SH-SY5Y (cell line): Measurements from ENCODE around the gene SVIL.

Experiments used
- GATA2 ChIP-seq: IDR thresholded peaks from 2 replicates; pipeline ENCODE4 v1.6.1; 2011; ENCODE audit warnings: mild to moderate bottlenecking, low read depth, low read length
- GATA3 ChIP-seq: IDR thresholded peaks from 2 replicates; pipeline ENCODE4 v1.6.1; 2011; ENCODE audit warnings: low read depth, mild to moderate bottlenecking, low read length, moderate library complexity

SVIL gene

DNA sequence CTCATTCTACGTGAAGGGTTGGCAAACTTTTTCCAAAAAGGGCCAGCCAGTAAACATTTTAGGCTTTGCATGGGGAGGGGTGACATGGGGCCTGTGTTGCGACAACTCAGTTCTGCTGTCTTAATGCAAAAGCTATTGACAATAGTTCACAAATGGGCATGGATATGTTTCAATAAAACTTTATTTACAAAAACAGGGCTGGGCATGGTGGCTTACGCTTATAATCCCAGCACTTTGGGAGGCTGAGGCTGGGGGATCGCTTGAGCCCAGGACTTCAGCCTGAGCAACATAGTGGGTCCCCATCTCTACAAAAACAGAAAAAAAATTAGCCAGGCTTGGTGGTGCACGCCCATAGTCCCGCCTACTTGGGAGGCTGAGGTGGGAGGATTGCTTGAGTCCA lies 141.1 kb downstream of the SVIL start:
- no peak for TF ChIP-seq GATA2
- TF ChIP-seq GATA3 = no peak

DNA sequence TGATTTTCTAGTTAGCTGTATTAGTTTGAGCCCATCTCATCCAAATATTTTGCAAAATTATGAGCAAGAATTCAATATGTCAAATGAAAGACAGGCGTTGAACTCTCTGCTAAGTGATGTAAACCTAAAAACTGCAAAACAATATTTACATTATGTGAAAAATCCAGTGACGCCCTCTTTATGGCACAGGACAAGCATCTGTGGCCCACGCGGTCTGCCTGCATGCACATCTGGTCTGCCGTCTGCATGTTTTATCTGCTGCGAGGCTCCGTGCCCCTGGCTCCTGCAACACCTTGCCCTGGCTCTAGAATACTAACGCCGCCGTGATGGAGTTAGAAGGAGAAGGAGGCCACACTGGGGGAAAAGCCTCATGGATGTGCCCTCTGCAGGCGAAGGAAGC lies 142.0 kb downstream of the SVIL start:
- TF ChIP-seq GATA2 (no peak), GATA3 (no peak)

DNA sequence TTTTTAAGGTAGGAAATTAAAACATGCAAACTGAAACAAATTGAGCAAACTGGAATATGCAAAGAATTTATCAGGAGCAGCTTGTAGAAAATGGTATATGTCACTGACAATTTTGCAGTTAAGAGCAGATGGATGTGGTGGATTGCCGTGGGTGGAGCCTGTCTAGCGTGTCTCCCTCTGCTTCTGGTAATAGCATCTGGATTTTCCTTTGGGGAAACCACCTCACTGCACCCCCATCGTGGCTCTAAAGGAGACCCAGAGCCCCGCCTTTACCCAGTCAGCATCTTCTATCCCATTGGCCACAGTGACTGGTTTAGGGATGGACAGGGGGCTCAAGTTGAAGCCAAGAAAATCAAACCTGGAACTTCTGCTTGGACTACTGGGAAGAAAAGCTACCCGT lies 142.9 kb downstream of the SVIL start:
- TF ChIP-seq GATA3 (no peak), GATA2 (no peak)

GRCh38 chr10:29486433-29486832 lies 148.3 kb downstream of the SVIL start:
- TF ChIP-seq GATA3 (no peak), GATA2 (no peak)

DNA sequence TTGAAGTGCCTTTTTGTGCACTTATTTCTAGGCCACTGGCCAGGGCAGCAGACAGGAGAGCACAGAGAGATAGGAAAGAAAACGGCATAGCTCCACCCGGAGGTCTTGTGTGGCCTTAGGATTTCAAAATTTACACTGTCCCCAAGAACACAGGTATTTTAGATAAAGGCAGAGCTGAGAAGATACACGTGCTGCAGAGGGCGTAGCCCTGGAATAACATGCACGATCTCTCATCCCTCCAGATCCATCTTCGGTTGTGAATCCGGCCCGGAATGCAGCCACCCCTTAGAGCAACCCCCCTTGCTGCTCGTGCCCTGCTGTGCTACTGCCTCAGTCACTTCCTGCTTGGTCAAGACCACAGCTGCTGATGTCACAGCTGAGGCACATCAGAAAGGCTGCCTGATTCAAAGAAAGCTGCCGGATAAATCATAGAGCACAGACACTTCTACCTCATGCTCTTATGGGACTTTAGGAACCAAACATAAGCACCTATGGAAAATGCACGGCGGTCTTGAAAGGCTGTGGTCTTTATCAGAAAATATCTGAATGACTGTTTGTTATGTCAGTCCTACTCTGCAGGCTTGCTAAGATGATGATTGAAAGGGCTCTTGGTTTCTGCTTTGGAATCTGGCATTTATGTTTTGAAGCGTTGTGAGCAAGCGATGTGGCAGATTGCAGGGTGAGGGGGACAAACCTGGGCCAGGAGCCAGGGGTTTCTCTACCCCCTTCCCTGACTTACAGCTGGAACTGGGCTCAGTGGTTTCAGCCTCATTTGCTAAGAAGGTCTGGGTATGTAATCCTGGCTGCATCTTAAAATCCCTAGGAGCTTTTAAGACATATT lies 152.0 kb downstream of the SVIL start:
- TF ChIP-seq GATA3 (no peak), GATA2 (no peak)

- TF ChIP-seq GATA3 = no peak
- TF ChIP-seq GATA2 = no peak
These were observed 152.8 kb downstream of the SVIL start for GRCh38 chr10:29481906-29482440.

DNA sequence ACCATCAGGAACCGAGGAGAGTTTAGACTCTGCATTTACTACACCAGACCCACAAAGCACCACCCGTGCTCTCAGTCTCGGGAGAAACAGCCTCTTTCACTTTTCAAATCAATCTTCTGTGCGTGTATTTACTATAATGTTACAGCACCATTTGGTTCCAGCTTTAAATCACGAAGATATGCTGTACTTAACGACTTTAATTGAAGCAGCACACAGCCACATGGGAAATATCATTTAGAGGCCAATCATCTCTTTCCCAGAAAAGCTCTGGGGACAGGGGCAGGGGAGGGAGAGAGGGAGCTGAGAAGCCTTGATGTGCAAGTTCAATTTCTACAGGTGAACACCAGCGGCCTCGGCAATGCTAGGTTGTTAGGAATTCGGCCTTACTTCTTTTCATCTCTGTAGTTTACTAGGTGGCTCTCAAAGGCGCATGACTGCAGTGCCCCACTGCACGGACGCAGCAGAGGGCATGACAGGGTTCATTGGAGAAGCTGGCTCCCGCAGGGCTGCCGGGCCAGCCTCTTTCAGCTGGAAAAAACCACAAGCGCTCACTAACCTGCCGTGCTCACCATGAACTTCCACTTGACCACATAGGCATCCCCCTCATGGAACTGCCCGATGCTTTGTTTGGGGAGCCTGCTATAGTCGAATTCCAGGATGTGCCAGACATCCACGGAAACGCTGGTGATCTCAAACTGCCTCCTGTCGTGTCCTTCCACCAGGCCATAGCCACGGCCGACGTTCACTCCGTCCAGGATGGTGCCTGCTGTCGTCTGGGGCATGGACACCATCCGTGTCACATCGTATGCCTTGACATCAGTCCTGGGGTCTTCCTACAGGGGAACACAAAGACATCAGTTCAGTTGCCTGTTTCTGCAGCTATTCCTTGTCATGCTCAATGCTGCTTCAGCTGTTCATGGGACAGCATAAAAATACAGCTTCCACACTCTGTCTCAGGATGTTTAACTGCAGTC lies 154.5 kb downstream of the SVIL start:
- TF ChIP-seq GATA2 = no peak
- TF ChIP-seq GATA3 = no peak

GRCh38 chr10:29479081-29479925 lies 155.5 kb downstream of the SVIL start:
- TF ChIP-seq GATA3 = no peak
- no peak for TF ChIP-seq GATA2

DNA sequence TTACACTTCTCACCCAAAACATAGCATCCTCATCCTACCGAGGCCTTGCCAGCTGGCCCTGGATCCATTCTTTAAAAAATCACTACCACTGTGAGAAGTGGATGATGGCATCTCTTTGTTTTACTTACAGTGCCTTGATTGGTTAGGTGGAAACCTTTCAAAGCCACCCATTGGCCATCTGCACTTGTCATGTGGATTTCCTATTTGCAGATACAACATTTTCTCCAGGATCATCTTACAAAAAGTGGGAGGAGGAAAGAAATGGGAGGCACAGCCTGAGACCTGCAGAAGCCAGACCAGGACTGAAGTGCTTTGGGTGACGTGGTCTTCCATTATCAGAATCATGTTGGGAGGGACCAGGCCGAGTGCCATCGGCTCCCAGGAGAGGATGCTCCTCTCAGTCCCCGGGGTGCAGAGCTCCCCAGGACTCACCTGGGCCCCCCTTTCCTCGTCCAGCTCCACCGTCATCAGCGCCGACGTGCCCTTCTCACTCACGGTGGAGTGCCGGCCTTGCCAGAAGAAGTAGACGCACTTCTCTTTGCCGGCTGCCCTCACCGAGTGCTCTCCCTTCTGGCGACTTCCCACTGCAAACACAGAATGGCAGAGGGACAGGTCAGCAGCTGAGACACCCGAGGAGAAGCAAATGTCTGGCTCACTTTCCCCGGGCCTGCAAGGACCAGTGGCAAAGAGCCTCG lies 161.2 kb downstream of the SVIL start:
- TF ChIP-seq GATA2 (no peak), GATA3 (no peak)

GRCh38 chr10:29473087-29473356 lies 161.7 kb downstream of the SVIL start:
- no peak for TF ChIP-seq GATA3
- TF ChIP-seq GATA2 = no peak

GRCh38 chr10:29472301-29473086 lies 162.3 kb downstream of the SVIL start:
- no peak for TF ChIP-seq GATA2
- no peak for TF ChIP-seq GATA3

DNA sequence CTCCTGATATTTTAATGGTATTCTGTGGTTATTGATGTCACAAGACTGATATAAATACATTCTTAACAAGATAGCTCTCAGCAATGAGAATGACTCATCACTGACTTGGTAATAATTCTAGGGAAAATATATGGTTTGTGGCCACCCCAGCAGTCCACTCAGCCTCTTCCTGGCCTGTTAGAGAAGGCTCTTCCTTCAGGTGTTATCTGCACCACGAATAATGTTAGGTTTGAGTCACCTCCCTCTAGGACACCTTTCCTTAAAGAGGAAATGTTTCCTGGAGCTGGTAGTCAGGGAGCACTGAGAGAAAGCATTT lies 163.3 kb downstream of the SVIL start:
- TF ChIP-seq GATA2 (no peak), GATA3 (no peak)

GRCh38 chr10:29470843-29471543 lies 163.8 kb downstream of the SVIL start:
- no peak for TF ChIP-seq GATA3
- no peak for TF ChIP-seq GATA2
